HG02973 (cell line): Measurements from ENCODE around the gene WDR91.
A peak's percentile ranks its signal among the peaks of the same experiment; 100 is the strongest.

Experiments used
- ATAC-seq: cut with Tn5 transposase; IDR thresholded peaks from one replicate; pipeline ENCODE4 v1.9.1; 2021; ENCODE audit warnings: moderate library complexity; ENCODE audit not compliant: unreplicated experiment

The WDR91 gene

GRCh38 chr7:135200821-135201331, 10.4 kb downstream of the WDR91 start:
- ATAC-seq: no peak

- ATAC-seq: no peak
Measured at GRCh38 chr7:135199439-135199838, 11.9 kb downstream of the WDR91 start.

GRCh38 chr7:135197906-135198655, 13.2 kb downstream of the WDR91 start:
- ATAC-seq: no peak

- no peak for ATAC-seq
Measured at GRCh38 chr7:135197343-135197742, 14.0 kb downstream of the WDR91 start.

- no peak for ATAC-seq
Measured at GRCh38 chr7:135195968-135196629, 15.2 kb downstream of the WDR91 start.

GRCh38 chr7:135195156-135195555, 16.2 kb downstream of the WDR91 start:
- ATAC-seq: no peak

GRCh38 chr7:135194494-135195095, 16.7 kb downstream of the WDR91 start:
- ATAC-seq: no peak

- ATAC-seq: no peak
Measured at GRCh38 chr7:135193615-135194081, 17.7 kb downstream of the WDR91 start.

- ATAC-seq: no peak
Measured at GRCh38 chr7:135192914-135193536, 18.3 kb downstream of the WDR91 start.

GRCh38 chr7:135190703-135191102, 20.6 kb downstream of the WDR91 start:
- ATAC-seq: no peak

GRCh38 chr7:135189961-135190360, 21.4 kb downstream of the WDR91 start:
- no peak for ATAC-seq

- no peak for ATAC-seq
Measured at GRCh38 chr7:135189221-135189662, 22.1 kb downstream of the WDR91 start.

GRCh38 chr7:135188298-135188984, 22.9 kb downstream of the WDR91 start:
- no peak for ATAC-seq

- ATAC-seq: peak; percentile 34
Measured at GRCh38 chr7:135186841-135187253, 24.5 kb downstream of the WDR91 start.

- no peak for ATAC-seq
Measured at GRCh38 chr7:135186261-135186540, 25.1 kb downstream of the WDR91 start.

- ATAC-seq: no peak
Measured at GRCh38 chr7:135185471-135186260, 25.7 kb downstream of the WDR91 start.

GRCh38 chr7:135184254-135184841, 27.0 kb downstream of the WDR91 start:
- ATAC-seq: no peak

- no peak for ATAC-seq
Measured at GRCh38 chr7:135183478-135183877, 27.8 kb downstream of the WDR91 start.

GRCh38 chr7:135181929-135182678, 29.2 kb downstream of the WDR91 start:
- ATAC-seq: no peak
